HG02870 (cell line): ENCODE results near the gene IFTAP.
A peak's percentile ranks its signal among the peaks of the same experiment; 100 is the strongest.

ENCODE experiments used
- ATAC-seq: cut with Tn5 transposase; IDR thresholded peaks from one replicate; pipeline ENCODE4 v1.9.1; 2021; ENCODE audit warnings: mild to moderate bottlenecking, moderate library complexity; ENCODE audit not compliant: unreplicated experiment

The IFTAP gene

DNA sequence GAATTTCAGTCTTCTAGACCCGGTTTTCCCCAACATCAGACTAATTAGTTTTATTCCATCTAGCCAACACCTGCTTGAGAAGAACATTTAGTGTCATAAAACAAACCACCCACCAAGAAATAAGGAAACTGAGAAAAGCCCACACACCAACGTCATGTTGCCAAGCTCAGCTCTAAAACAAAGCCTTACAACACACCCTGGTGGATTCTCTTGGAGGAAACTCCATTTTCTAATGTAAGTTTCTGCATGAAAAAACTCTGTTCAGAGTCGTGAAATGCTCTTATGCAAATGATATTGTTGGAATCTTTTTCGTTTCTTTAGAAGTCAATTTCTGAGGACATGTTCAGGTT lies 108.7 kb downstream of the IFTAP start:
- peak; percentile 65 for ATAC-seq
